Activated naive CD4-positive, alpha-beta T cell treated with anti-CD3 and anti-CD28 coated beads, Interleukin-2, amount 10 ng/mL, durations not matched to agents 7 days and 5 days (primary cell): ENCODE results near the gene APPL2.
"Not testable (repeated sequence)": the region's sequence is repeated elsewhere in the genome, so short reads cannot be mapped to it uniquely, and the experiment has no call there.

Experiments used
- CTCF ChIA-PET: fragments of 350-600 bp; sonication (Branson Sonifier 250); formaldehyde crosslinking; loops from one replicate; lab custom pipeline; 2021; ENCODE audit warnings: antibody characterized with exemption; lab: Charles Lee
- DNase-seq: peaks from one replicate; pipeline ENCODE4 v3.0.0-alpha.2; 2020
- H3K27ac Mint-ChIP-seq: one replicate; pipeline ENCODE4 v1.8.0; 2021; ENCODE audit warnings: mild to moderate bottlenecking, moderate library complexity, mixed read lengths
- H3K27me3 Mint-ChIP-seq: one replicate; pipeline ENCODE4 v1.8.0; 2021; ENCODE audit warnings: mild to moderate bottlenecking, mixed read lengths
- H3K36me3 Mint-ChIP-seq: one replicate; pipeline ENCODE4 v1.8.0; 2021; ENCODE audit warnings: mixed read lengths
- H3K4me1 Mint-ChIP-seq: one replicate; pipeline ENCODE4 v1.8.0; 2021; ENCODE audit warnings: mixed read lengths
- H3K4me3 Mint-ChIP-seq: one replicate; pipeline ENCODE4 v1.8.0; 2021; ENCODE audit warnings: mild to moderate bottlenecking, moderate library complexity, mixed read lengths
- H3K9me3 Mint-ChIP-seq: one replicate; pipeline ENCODE4 v1.8.0; 2021; ENCODE audit warnings: mixed read lengths

Gene APPL2

DNA sequence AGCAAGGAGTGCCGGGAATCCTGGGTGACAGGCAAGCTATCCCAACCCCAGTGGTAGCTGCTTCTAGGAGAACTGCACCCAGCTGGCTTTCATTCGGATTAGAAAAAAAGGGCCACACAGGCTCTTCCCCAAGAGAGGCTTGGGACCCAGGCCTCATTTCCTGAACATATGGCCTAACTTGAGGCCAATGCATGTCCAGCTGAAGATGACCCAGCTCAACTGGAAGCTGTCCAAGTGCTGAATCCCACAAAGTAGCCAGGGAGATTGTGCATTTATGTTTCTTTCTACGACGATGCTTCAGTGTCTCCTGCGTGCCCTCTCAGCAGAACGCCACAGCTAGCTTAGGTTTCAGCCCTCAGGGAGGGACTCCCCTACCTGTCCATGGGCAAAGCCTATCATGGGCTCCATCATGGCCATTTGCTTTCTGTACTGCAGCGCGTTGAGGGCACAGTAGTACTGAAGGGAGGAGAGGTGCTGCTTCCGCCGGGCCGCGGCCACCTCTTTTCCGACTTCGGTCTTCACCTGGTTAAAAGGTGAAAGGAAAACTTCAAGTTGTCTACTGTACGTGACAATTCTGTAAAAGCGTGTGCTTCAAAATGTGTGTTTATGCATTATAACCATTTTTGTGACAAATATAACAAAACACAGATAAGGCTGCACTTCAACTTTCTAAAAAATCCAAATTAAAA is 29.1 kb downstream of the APPL2 start:
- Mint-ChIP-seq H3K4me1 (no peaks in the 10 kb centered on the region), H3K27me3 (no peaks in the 10 kb centered on the region), H3K9me3 (no peaks in the 10 kb centered on the region), H3K4me3 (no peak overlapping the region), H3K36me3 (peaks cover 38% of the 10 kb centered on the region), H3K27ac (no peak overlapping the region)
- DNase-seq = no peak
- CTCF ChIA-PET = no interaction called here

DNA sequence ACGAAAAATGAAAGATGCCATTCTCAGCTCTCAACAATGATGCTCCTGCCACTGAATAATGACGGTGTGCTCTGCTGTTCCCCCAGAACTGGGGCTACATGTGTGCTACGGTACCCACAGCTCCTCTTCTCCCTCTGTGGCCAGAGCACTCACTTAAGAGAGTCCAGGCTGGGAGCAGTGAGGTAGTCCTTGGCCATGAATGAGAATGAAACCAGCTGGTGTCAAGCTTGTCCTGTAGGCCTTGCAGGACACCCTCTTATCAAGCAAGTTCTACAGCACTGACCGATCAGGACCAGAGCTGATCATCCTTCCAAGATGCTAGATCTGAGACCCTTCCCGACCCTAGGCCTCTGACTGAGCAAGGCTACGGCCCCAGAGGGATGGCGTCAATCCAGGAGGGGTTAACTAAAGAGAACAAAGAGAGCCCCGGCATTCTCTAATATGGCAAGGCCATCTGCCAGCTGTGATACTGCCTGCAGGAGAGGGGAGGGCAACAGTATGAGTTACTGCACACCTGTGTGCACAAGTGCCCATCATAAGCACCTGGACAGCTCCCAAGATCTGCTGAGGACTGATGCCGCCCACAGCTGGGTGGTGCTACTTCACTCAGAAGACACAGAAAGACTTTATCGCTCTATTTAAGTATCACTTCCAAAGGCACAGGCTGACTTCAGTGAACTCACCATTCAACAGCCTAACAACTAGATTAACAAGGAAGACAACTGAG is 30.5 kb downstream of the APPL2 start:
- Mint-ChIP-seq H3K27me3 (no peaks in the 10 kb centered on the region), H3K36me3 (peaks cover 36% of the 10 kb centered on the region), H3K4me1 (no peaks in the 10 kb centered on the region), H3K9me3 (no peaks in the 10 kb centered on the region), H3K27ac (no peak overlapping the region), H3K4me3 (no peak overlapping the region)
- CTCF ChIA-PET = interaction anchor here (0.5 to 1.5 kb wide), 2 partner anchors 15 to 695 kb away, joined by 3 read pairs; no protein-coding TSS in a partner anchor
- DNase-seq = no peak

DNA sequence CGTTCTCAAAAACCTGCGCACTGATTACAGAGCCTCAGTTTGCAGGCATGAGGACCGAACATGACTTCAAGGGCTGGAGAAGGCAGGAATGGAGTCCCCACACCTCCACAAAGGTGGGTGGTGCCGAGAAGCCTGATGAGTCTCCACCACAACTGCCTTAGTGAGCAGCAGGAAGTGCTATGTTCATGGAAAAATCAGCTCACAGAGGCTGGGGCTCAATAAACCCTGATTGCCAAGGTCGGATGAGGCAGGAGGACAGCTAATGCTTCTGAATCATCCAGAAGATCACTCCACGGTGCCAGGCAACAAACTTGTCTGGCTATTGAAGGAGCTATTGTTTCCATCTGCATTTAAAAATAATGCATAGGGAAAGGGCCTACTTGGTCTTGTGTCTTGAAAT is 31.1 kb downstream of the APPL2 start:
- Mint-ChIP-seq H3K4me3 (no peak overlapping the region), H3K4me1 (no peaks in the 10 kb centered on the region), H3K27me3 (no peaks in the 10 kb centered on the region), H3K27ac (no peak overlapping the region), H3K36me3 (peaks cover 35% of the 10 kb centered on the region), H3K9me3 (no peaks in the 10 kb centered on the region)
- no peak for DNase-seq
- CTCF ChIA-PET = interaction anchor here (0.5 to 1.5 kb wide), 2 partner anchors 15 to 695 kb away, joined by 3 read pairs; no protein-coding TSS in a partner anchor

DNA sequence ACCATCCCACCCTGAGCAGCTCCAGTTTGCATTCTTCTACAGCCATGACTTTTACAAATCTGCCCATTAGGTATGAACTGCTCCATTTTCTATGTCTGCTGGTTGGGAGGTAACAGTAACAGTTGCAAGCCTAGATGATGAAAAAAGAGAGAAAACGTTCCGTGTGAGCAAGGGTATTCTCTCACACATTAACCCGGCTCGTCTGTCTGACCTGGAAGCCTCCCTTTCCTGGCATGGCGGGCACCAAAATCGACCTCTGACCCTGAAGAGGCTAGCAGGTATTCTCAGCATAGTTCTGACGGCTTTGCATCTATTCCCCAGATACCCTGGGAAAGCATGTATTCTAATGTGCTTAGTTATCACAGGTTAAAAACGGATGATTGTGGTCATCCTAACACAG is 31.8 kb downstream of the APPL2 start:
- Mint-ChIP-seq H3K9me3 (no peaks in the 10 kb centered on the region), H3K27ac (no peak overlapping the region), H3K4me1 (no peaks in the 10 kb centered on the region), H3K36me3 (peaks cover 33% of the 10 kb centered on the region), H3K4me3 (no peak overlapping the region), H3K27me3 (no peaks in the 10 kb centered on the region)
- DNase-seq = no peak
- CTCF ChIA-PET = no interaction called here

GRCh38 chr12:105202202-105202601 is 33.8 kb downstream of the APPL2 start:
- no peaks in the 10 kb centered on the region for H3K27me3 Mint-ChIP-seq
- H3K27ac Mint-ChIP-seq = no peak overlapping the region
- H3K36me3 Mint-ChIP-seq = peaks cover 31% of the 10 kb centered on the region
- CTCF ChIA-PET = interaction anchor here (0.8 kb wide), 1 partner anchor 181 kb away, joined by 3 read pairs; no protein-coding TSS in a partner anchor
- H3K4me3 Mint-ChIP-seq = no peak overlapping the region
- DNase-seq = no peak
- no peaks in the 10 kb centered on the region for H3K4me1 Mint-ChIP-seq
- no peaks in the 10 kb centered on the region for H3K9me3 Mint-ChIP-seq

- Mint-ChIP-seq H3K27me3 (no peaks in the 10 kb centered on the region), H3K36me3 (peaks cover 29% of the 10 kb centered on the region), H3K9me3 (no peaks in the 10 kb centered on the region), H3K4me1 (no peaks in the 10 kb centered on the region), H3K4me3 (no peak overlapping the region), H3K27ac (no peak overlapping the region)
- CTCF ChIA-PET = no interaction called here
- DNase-seq = no peak
Measured at GRCh38 chr12:105201299-105201698, 34.7 kb downstream of the APPL2 start.

DNA sequence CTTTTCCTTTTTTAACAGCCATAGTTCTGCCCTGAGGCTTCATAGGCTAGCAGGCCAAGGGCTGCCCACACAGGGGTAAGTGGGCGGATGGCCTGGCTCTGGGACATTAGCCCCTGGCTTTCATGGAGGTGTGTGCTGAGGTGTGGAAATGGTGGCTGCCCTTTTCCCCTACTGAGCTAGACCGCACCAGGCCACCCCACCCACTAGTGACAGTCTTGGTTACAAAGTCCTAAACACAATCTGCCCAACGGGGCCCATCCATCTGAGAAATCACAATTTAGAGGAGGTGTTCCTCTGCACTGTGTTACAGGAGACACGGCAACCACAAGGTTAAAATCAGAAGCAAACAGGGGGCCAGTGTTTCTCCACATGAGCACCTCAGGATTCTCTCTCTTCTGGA is 35.6 kb downstream of the APPL2 start:
- CTCF ChIA-PET = no interaction called here
- Mint-ChIP-seq H3K27me3 (no peaks in the 10 kb centered on the region), H3K27ac (no peak overlapping the region), H3K9me3 (no peaks in the 10 kb centered on the region), H3K4me1 (no peaks in the 10 kb centered on the region), H3K4me3 (no peak overlapping the region), H3K36me3 (peaks cover 24% of the 10 kb centered on the region)
- DNase-seq = no peak

DNA sequence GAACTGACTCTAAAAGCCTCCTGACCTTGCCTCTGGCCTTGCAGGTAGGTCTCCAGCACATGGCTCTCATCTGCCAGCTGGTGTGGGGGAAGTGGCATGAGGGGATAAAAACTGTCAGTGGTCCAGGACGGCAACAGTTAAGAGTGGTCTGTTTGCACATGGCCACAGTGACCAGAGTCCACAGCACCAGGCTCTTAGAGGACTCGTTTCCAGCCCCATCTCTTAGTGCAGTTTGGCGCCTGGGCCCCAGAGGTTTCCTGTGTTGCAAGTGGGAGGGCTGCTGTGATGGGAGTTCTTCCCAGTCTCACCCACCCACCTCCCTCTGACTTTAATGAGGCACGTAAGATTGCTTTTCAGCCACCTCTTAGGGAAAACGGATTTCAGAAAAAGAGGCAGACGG is 37.0 kb downstream of the APPL2 start:
- Mint-ChIP-seq H3K27ac (no peak overlapping the region), H3K4me3 (no peak overlapping the region)

GRCh38 chr12:105196090-105196489 is 39.9 kb downstream of the APPL2 start:
- Mint-ChIP-seq H3K9me3 (no peaks in the 10 kb centered on the region), H3K27me3 (no peaks in the 10 kb centered on the region), H3K27ac (no peak overlapping the region), H3K4me3 (no peak overlapping the region), H3K4me1 (no peaks in the 10 kb centered on the region), H3K36me3 (peaks cover 29% of the 10 kb centered on the region)
- no peak for DNase-seq
- CTCF ChIA-PET = no interaction called here

More for the DNA sequence above, 37.0 kb downstream of the APPL2 start:
- Mint-ChIP-seq H3K4me1 (no peaks in the 10 kb centered on the region), H3K27me3 (no peaks in the 10 kb centered on the region), H3K9me3 (no peaks in the 10 kb centered on the region), H3K36me3 (peaks cover 21% of the 10 kb centered on the region)
- CTCF ChIA-PET = no interaction called here
- no peak for DNase-seq

DNA sequence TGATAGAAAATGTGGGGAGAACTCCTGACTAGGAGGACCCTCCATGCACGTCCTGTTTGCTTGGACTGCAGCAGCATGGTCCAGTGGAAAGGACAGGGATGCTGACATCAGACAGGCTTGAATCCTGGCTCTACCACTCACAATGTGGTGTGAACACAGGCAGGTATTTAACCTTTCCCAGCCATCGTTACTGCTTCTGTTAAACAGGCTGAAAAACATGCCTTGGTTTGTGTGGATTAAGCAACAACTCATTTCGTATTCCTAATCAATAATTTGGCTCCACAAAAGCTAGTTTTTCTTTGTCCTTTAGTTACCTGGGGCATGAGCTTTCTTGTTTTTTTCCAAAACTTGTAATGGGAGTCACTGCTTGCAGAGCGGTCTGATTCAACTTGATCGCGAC is 41.0 kb downstream of the APPL2 start:
- Mint-ChIP-seq H3K4me3 (no peak overlapping the region), H3K36me3 (peaks cover 35% of the 10 kb centered on the region), H3K27ac (no peak overlapping the region), H3K9me3 (no peaks in the 10 kb centered on the region), H3K4me1 (no peaks in the 10 kb centered on the region), H3K27me3 (no peaks in the 10 kb centered on the region)
- CTCF ChIA-PET = no interaction called here
- no peak for DNase-seq

DNA sequence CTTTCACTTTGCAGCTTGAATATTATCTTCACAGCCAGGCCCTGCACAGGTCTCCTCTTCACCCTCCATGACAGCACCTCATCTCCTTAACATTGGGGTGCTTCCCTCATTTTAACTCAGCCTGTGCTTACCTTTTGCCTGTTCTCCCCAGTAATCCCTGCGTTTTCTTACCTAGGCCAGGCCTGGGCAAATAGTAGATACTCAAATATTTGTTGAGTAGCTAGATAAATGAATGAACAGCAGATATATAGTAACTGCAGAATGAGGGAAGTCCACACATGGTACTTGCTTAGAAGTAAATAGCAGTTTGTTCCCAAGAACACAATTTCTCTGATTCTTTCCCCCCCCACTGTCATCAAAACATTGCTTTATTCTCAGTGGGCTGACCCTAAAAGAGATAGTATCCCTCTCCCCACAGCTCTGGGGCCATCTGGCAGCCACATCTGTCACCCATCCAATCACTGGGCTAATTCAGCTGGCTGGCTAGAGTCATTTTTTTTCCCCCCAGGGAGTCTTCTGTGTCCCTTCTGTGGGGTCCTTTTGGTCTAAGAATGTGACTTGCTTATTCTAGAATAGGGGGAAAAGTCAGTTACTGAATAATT is 43.2 kb downstream of the APPL2 start:
- H3K4me3 Mint-ChIP-seq = no peak overlapping the region
- H3K4me1 Mint-ChIP-seq = no peaks in the 10 kb centered on the region
- no peak overlapping the region for H3K27ac Mint-ChIP-seq
- no peaks in the 10 kb centered on the region for H3K27me3 Mint-ChIP-seq
- H3K9me3 Mint-ChIP-seq = no peaks in the 10 kb centered on the region
- H3K36me3 Mint-ChIP-seq = peaks cover 50% of the 10 kb centered on the region
- CTCF ChIA-PET = interaction anchor here (0.9 kb wide), 1 partner anchor 191 kb away, joined by 3 read pairs; no protein-coding TSS in a partner anchor
- DNase-seq = no peak

DNA sequence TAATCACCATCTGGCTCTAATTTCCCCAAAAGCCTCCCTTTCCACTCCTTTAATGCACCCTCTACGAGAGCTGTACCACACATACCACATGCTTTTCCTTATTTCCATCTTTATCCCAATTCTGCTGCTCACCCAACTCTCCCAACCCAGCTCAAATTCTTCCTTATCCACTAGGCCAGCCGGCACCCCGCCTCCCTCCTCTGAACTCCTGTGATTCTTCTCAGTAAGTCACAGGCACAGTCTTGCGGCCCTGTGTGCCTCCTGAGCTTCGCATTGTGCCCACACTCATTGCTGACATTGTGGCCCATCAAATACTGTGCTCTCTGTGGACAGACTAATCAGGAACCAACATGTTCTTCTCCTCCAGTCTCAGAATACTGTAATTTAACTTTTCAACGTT is 45.4 kb downstream of the APPL2 start:
- Mint-ChIP-seq H3K4me1 (no peaks in the 10 kb centered on the region), H3K4me3 (no peak overlapping the region), H3K9me3 (no peaks in the 10 kb centered on the region), H3K27ac (no peak overlapping the region), H3K27me3 (no peaks in the 10 kb centered on the region), H3K36me3 (peaks cover 49% of the 10 kb centered on the region)
- CTCF ChIA-PET = no interaction called here
- DNase-seq = no peak

- H3K9me3 Mint-ChIP-seq = no peaks in the 10 kb centered on the region
- H3K4me1 Mint-ChIP-seq = no peaks in the 10 kb centered on the region
- CTCF ChIA-PET = no interaction called here
- H3K27ac Mint-ChIP-seq = no peak overlapping the region
- no peak for DNase-seq
- H3K4me3 Mint-ChIP-seq = no peak overlapping the region
- no peaks in the 10 kb centered on the region for H3K27me3 Mint-ChIP-seq
- peaks cover 52% of the 10 kb centered on the region for H3K36me3 Mint-ChIP-seq
Measured at GRCh38 chr12:105189293-105189692, 46.7 kb downstream of the APPL2 start.

GRCh38 chr12:105183976-105184375 is 52.0 kb downstream of the APPL2 start:
- not testable (repeated sequence) for H3K27me3 Mint-ChIP-seq, H3K4me1 Mint-ChIP-seq, H3K27ac Mint-ChIP-seq, DNase-seq, H3K4me3 Mint-ChIP-seq
- CTCF ChIA-PET = interaction anchor here (1.4 kb wide), 1 partner anchor 8 kb away, joined by 3 read pairs; no protein-coding TSS in a partner anchor
- Mint-ChIP-seq H3K9me3 (peaks cover 12% of the 10 kb centered on the region), H3K36me3 (peaks cover 72% of the 10 kb centered on the region)
